ENCODE measurements around the gene SNX24.

The SNX24 gene

GRCh38 chr5:122845229-122846050 is at the start of gene SNX24:
TSS of gene SNX24 (plus strand) at chr5:122845613. CDS start at chr5:122845634, 21 bp downstream.
- Mint-ChIP-seq H3K9me3 (peaks cover 3% of the 10 kb centered on the region), H3K36me3 (ENCODE audit: low read depth) (peaks cover 11% of the 10 kb centered on the region), H3K4me3 (peak within 1 kb of the TSS; percentile 86 to 95 (median 94)), H3K27me3 (ENCODE audit: low read depth) (peaks cover 4% of the 10 kb centered on the region), H3K27ac (peak within 1 kb of the TSS; percentile 95 to 98 (median 98)), H3K4me1 (peaks cover 30% of the 10 kb centered on the region)
- TF ChIP-seq, protein P1, sequence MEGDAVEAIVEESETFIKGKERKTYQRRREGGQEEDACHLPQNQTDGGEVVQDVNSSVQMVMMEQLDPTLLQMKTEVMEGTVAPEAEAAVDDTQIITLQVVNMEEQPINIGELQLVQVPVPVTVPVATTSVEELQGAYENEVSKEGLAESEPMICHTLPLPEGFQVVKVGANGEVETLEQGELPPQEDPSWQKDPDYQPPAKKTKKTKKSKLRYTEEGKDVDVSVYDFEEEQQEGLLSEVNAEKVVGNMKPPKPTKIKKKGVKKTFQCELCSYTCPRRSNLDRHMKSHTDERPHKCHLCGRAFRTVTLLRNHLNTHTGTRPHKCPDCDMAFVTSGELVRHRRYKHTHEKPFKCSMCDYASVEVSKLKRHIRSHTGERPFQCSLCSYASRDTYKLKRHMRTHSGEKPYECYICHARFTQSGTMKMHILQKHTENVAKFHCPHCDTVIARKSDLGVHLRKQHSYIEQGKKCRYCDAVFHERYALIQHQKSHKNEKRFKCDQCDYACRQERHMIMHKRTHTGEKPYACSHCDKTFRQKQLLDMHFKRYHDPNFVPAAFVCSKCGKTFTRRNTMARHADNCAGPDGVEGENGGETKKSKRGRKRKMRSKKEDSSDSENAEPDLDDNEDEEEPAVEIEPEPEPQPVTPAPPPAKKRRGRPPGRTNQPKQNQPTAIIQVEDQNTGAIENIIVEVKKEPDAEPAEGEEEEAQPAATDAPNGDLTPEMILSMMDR (IDR thresholded peaks at IDR 0.05; ENCODE audit: unreplicated experiment in 3 of 3): peak in 1 of 3 experiments; percentile 5

DNA sequence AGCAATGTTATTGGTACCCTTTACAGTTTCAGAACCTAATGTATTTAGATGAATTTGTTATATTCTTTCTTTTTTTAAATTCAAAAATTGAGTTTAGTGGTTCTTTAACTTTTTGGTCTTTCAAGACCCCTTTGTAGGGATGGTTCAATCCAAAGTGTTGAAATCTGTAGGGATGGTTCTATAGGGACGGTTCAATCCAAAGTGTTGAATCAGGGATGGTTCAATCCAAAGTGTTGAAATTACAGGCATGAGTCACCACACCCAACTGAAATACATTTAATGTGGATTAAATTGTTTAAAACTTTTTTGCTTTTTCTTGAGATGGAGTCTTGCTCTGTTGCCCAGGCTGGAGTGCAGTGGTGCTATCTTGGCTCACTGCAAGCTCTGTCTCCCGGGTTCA is 39.9 kb upstream of the SNX24 start:
- Mint-ChIP-seq H3K27me3 (ENCODE audit: low read depth) (no peaks in the 10 kb centered on the region), H3K36me3 (ENCODE audit: low read depth) (peaks cover 79% of the 10 kb centered on the region), H3K4me3 (no peak overlapping the region), H3K27ac (no peak overlapping the region), H3K9me3 (no peaks in the 10 kb centered on the region), H3K4me1 (no peaks in the 10 kb centered on the region)
- TF ChIP-seq, protein P1 (IDR thresholded peaks at IDR 0.05; ENCODE audit: unreplicated experiment in 3 of 3): no peak

DNA sequence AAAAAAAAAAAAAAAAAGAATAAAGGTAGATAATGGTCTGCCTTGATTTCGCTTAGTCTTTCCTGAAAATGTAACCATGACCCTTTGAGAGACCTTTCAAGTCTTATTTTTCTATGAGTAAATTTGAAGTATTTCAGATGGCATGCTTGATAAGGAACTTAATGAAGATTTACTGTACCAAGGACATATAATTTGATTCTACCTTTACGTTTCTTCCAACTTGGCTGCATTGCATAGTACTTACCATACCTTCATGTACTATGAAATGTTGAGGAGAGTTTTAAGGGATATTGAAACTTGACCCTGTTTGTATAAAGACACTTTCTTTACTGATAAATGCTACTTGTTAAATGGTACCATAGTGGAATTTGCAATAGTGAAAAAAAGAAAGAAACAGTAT is 35.0 kb upstream of the SNX24 start:
- Mint-ChIP-seq H3K27me3 (ENCODE audit: low read depth) (no peaks in the 10 kb centered on the region), H3K36me3 (ENCODE audit: low read depth) (peaks cover 62% of the 10 kb centered on the region), H3K4me1 (no peaks in the 10 kb centered on the region), H3K9me3 (no peaks in the 10 kb centered on the region), H3K4me3 (no peak overlapping the region), H3K27ac (no peak overlapping the region)
- TF ChIP-seq, protein P1 (IDR thresholded peaks at IDR 0.05; ENCODE audit: unreplicated experiment in 3 of 3): no peak

DNA sequence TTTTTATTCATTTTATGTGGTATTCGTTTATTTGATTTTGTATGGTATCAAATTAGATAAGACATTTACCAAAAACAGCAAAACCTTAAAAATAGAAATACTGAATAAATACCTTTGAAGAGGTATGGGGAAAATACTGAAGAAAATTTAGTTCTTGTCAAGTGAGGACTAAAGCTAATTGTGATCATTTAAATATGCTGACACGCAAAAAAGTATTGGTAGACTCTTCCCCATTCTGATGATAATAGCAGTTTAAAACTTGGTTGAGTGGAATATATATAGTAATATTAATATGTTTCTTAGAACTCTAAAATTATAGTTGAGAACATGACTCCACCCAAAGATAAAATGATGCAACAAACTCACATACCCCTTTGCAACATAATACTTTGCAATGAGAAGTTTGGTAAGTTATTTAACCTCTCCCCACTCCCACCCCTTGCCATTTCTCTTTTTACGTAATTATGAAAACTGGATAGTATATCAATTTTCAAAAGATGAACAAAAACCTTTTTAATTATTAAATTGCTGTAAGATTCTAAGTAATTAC is 30.1 kb upstream of the SNX24 start:
- Mint-ChIP-seq H3K4me3 (no peak overlapping the region), H3K4me1 (no peaks in the 10 kb centered on the region), H3K27ac (no peak overlapping the region), H3K36me3 (ENCODE audit: low read depth) (peaks cover 36% of the 10 kb centered on the region), H3K9me3 (no peaks in the 10 kb centered on the region), H3K27me3 (ENCODE audit: low read depth) (no peaks in the 10 kb centered on the region)
- TF ChIP-seq, protein P1 (IDR thresholded peaks at IDR 0.05; ENCODE audit: unreplicated experiment in 3 of 3): no peak

GRCh38 chr5:122816756-122817155 is 28.7 kb upstream of the SNX24 start:
- H3K4me3 Mint-ChIP-seq: no peak overlapping the region
- peaks cover 40% of the 10 kb centered on the region for H3K36me3 Mint-ChIP-seq (ENCODE audit: low read depth)
- no peak overlapping the region for H3K27ac Mint-ChIP-seq
- no peaks in the 10 kb centered on the region for H3K4me1 Mint-ChIP-seq
- no peaks in the 10 kb centered on the region for H3K27me3 Mint-ChIP-seq (ENCODE audit: low read depth)
- TF ChIP-seq, protein P1 (IDR thresholded peaks at IDR 0.05; ENCODE audit: unreplicated experiment in 3 of 3): no peak
- H3K9me3 Mint-ChIP-seq: no peaks in the 10 kb centered on the region
